ENCODE data around the gene EHBP1L1.
A peak's percentile ranks its signal among the peaks of the same experiment; 100 is the strongest.

Gene EHBP1L1

DNA sequence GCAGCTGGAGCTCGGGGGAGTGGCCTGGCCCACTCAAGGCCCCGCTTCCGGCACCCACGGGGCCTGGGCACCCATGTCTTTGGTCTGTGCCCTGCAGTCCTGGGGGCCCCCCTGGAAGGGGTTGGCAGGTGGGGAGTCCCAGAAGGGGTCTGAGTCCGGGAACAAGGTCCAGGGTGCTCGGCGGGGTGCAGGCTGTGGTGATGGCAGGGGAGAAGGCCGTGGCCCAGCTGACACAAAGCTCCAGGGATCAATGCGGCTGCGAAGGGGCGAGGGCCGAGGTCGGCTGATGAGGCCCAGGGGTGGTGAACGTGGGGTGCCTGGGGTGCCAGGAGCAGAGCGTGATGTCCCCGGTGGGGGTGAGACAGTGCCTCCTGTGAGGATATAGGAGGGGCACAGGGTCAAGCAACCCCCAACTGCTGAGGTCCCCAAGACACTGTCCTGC lies 22.4 kb downstream of the EHBP1L1 start:
- TF ChIP-seq, protein P1, sequence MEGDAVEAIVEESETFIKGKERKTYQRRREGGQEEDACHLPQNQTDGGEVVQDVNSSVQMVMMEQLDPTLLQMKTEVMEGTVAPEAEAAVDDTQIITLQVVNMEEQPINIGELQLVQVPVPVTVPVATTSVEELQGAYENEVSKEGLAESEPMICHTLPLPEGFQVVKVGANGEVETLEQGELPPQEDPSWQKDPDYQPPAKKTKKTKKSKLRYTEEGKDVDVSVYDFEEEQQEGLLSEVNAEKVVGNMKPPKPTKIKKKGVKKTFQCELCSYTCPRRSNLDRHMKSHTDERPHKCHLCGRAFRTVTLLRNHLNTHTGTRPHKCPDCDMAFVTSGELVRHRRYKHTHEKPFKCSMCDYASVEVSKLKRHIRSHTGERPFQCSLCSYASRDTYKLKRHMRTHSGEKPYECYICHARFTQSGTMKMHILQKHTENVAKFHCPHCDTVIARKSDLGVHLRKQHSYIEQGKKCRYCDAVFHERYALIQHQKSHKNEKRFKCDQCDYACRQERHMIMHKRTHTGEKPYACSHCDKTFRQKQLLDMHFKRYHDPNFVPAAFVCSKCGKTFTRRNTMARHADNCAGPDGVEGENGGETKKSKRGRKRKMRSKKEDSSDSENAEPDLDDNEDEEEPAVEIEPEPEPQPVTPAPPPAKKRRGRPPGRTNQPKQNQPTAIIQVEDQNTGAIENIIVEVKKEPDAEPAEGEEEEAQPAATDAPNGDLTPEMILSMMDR (IDR thresholded peaks at IDR 0.05) = no peak
- no peak for DNase-seq (ENCODE audit: low spot score)
- Histone ChIP-seq H3K27ac (no peak overlapping the region), H3K4me3 (no peak overlapping the region)

DNA sequence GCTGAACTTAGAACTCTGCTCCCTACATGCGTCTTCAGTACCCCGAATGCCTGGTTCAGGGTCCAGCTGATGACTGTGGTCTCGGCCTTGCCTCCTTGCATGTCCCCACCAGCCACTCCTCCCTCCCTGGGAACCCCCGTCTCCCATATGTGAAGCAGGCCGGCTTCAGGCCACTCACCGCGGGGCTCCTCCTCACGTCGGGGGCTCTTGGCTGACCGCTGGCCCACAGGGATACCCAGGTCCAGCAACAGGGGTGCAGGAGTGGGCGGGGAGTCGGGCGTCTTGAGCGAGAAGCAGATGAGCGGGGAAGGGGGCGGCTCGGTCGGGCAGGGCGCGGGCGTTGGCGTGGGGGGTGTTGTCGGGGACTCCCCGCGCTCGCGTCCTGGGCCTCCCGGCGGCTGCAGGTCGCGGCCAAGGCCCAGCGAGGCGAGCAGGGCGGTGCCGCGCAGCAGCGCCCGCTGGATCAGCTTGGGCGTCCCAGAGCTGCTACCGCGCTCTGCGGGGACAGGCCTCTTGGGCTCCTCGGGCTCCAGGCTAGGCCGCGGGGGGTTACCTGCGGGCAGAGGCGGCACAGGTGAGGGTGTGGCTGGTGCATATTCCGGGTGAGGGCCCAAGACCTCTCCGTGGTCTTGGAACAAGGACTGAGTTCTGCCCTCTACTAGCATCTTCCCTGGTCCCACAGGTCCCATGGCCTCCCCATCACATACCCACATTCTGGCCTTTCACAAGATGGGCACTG lies 23.5 kb downstream of the EHBP1L1 start:
- no peak for DNase-seq (ENCODE audit: low spot score)
- H3K4me3 ChIP-seq = no peak overlapping the region
- no peak overlapping the region for H3K27ac ChIP-seq
- TF ChIP-seq, protein P1 (IDR thresholded peaks at IDR 0.05) = no peak

DNA sequence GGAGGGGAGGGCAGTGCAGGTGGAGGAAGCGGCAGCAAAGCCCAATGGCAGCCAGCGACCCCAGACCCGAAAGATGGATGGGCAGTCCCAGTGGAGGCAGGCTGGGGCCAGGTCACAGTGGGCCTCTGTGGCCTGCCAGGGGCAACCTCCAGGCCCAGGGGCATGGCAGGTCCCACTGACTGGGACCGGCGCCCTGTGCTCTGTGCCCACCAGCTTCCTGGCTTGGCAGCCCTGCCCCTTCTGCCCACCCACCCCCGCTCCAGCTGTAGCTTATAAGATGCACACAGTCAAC lies 24.0 kb downstream of the EHBP1L1 start:
- Histone ChIP-seq H3K27ac (no peak overlapping the region), H3K4me3 (no peak overlapping the region)
- no peak for DNase-seq (ENCODE audit: low spot score)
- TF ChIP-seq, protein P1 (IDR thresholded peaks at IDR 0.05) = no peak

DNA sequence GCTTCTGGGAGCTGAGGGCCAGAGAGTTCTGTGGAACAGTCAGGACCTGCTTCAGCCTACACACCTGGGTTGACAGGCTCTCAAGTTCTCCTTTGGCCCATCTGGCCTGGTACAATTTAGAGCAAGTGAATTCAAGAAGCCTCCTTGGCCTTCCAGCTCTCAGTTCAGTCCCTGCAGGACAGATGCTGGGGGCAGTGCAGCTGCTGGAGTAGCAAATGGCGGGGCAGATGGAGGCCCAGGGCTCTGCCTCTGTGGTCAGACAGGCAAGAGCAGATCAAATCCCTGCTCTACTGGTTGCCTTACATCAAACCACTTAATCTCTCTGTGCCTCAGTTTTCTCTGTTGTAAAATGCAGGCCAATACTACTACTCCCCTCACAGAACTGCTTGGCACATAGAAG lies 28.4 kb downstream of the EHBP1L1 start:
- H3K27ac ChIP-seq = no peak overlapping the region
- TF ChIP-seq, protein P1 (IDR thresholded peaks at IDR 0.05) = no peak
- DNase-seq (ENCODE audit: low spot score) = no peak
- no peak overlapping the region for H3K4me3 ChIP-seq

DNA sequence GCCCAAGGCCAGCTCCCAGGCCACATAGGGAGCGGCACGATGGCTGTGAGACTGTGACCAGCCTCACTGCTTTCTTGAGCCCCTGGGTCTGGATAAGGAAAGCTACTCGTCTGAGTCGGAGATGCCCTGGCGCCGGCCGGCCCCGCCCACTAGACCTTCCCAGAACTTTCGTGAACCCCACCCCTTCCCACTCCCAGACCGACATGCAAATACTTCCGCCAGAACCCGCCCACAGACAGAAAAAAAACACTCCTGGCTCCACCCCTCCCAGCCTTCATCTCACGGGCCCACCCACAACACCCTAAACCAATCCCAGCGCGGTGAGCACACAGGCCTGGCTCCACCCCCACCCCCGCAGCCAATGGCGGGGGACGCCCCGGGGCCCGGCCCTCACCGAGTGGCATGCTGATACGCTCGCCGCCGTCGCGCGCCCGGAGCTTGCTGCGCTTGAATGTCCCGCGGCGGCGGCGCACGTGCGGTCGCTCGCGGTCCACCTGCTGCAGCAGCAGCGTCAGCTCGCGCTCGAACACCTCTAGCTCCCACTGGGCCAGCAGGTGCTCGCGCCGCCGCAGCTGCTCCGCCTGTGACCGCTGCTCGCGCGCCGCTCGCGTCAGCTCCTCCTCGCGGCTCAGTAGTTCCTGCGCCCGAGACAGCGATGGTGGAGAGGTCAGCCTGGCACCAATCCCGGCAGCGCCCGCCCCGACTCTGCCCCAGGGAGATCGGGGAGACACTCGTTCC lies 31.2 kb downstream of the EHBP1L1 start:
- H3K27ac ChIP-seq = peak overlapping the region; percentile 74 to 93
- TF ChIP-seq, protein P1 (IDR thresholded peaks at IDR 0.05) = no peak
- H3K4me3 ChIP-seq = peak overlapping the region; percentile 70
- peak; percentile 98 for DNase-seq (ENCODE audit: low spot score)

DNA sequence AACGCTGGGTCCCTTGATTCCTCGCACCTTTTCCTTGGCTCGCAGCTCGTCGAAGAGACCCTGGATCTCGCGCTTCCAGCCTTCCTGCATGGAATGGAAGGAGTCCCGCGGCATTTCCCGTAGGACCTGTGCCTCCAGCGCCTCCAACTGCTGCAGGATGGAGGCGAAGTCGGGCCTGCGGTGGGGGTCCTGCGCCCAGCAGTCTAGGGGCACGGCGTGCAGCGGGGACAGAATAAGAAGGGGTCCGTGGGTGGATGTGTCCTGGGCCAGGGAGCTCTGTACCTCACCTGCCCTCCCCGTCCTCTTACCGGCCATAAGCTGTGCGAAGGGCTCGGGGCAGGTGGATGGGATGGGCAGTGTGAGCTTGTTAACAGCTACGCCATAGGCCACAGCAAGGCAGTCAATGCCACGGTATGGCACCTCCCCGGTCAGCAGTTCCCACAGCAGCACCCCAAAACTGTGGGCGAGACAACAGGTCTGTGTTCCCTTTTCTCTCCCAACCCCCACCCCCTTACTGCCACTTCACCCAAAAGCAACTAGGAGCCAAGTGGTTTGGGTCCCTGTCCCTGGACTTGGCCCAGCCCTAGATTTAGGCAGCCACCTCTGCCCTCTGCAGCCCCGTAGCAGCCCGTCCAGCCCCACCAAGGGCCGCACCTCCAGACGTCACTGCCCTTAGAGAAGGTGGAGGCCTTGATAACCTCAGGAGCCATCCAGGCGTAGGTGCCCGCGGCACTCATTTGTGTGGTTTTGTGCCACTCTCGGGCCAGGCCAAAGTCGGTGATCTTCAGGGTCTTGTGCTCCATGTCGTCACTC lies 32.0 kb downstream of the EHBP1L1 start:
- H3K27ac ChIP-seq = peak overlapping the region; percentile 38 to 93
- H3K4me3 ChIP-seq = peak overlapping the region; percentile 70
- DNase-seq (ENCODE audit: low spot score) = no peak
- TF ChIP-seq, protein P1 (IDR thresholded peaks at IDR 0.05) = no peak
